WTC11 (cell line): ENCODE results near the gene CACNA1F. TPM values are rescaled to one million over a fixed set of nuclear protein-coding genes. Genes with fewer than 3 reads are reported as not detected.

Experiments used
- ATAC-seq: fragments of 200-7000 bp; cut with Tn5 transposase; 2 replicates; pipeline ENCODE4 v1.10.0; 2021; ENCODE audit warnings: mild to moderate bottlenecking, moderate library complexity
- CTCF ChIA-PET: fragments of 300-600 bp; sonication (Branson Sonifier 250); formaldehyde crosslinking; loops from one replicate; lab custom pipeline; 2021; ENCODE audit warnings: antibody characterized with exemption; lab: Charles Lee
- POLR2A ChIA-PET: fragments of 350-600 bp; sonication (Branson Sonifier 250); formaldehyde crosslinking; loops from one replicate; lab custom pipeline; 2021; ENCODE audit warnings: antibody characterized with exemption; lab: Charles Lee
- DNase-seq: peaks from one replicate; pipeline ENCODE4 v3.0.0; 2021; ENCODE audit warnings: low spot score
- H3K27ac Mint-ChIP-seq: 2 replicates; pipeline ENCODE4 v1.8.0; 2021; ENCODE audit warnings: mixed read lengths
- H3K27me3 Mint-ChIP-seq: 2 replicates; pipeline ENCODE4 v1.8.0; 2021; ENCODE audit warnings: low read depth, mild to moderate bottlenecking, moderate library complexity, mixed read lengths
- H3K36me3 Mint-ChIP-seq: 2 replicates; pipeline ENCODE4 v1.8.0; 2021; ENCODE audit warnings: mixed read lengths
- H3K4me1 Mint-ChIP-seq: 2 replicates; pipeline ENCODE4 v1.8.0; 2022; ENCODE audit warnings: mixed read lengths
- H3K4me3 Mint-ChIP-seq: 2 replicates; pipeline ENCODE4 v1.8.0; 2021; ENCODE audit warnings: mild to moderate bottlenecking, moderate library complexity, mixed read lengths
- H3K9me3 Mint-ChIP-seq: 2 replicates; pipeline ENCODE4 v1.8.0; 2021; ENCODE audit warnings: mixed read lengths
- AFF4 ChIP-seq: sonication (generic); formaldehyde crosslinking; IDR thresholded peaks from 2 replicates; pipeline ENCODE4 v1.8.1; 2023; ENCODE audit warnings: mild to moderate bottlenecking, missing genetic modification reagents, borderline replicate concordance
- CREB1 ChIP-seq: sonication (generic); formaldehyde crosslinking; IDR thresholded peaks from 2 replicates; pipeline ENCODE4 v1.8.0; 2023; ENCODE audit warnings: mild to moderate bottlenecking, missing genetic modification reagents
- EMX1 ChIP-seq: fragments of 250-450 bp; sonication (Bioruptor Pico); IDR thresholded peaks from 2 replicates; pipeline ENCODE4 v1.8.0; 2021; ENCODE audit warnings: mild to moderate bottlenecking
- FOXP4 ChIP-seq: sonication (generic); formaldehyde crosslinking; IDR thresholded peaks from 2 replicates; pipeline ENCODE4 v1.8.0; 2022; ENCODE audit warnings: mild to moderate bottlenecking, missing genetic modification reagents
- GABPB1 ChIP-seq: sonication (generic); formaldehyde crosslinking; IDR thresholded peaks from 2 replicates; pipeline ENCODE4 v1.8.1; 2023; ENCODE audit warnings: mild to moderate bottlenecking, missing genetic modification reagents
- IRF2 ChIP-seq: sonication (generic); formaldehyde crosslinking; IDR thresholded peaks from 2 replicates; pipeline ENCODE4 v1.8.0; 2022; ENCODE audit warnings: low read depth, missing genetic modification reagents, borderline replicate concordance
- NR1H2 ChIP-seq: sonication (generic); formaldehyde crosslinking; IDR thresholded peaks from 2 replicates; pipeline ENCODE4 v1.9.0; 2021; ENCODE audit warnings: mild to moderate bottlenecking, moderate library complexity, missing genetic modification reagents
- PRRX2 ChIP-seq: fragments of 250-450 bp; sonication (Bioruptor Pico); IDR thresholded peaks from 2 replicates; pipeline ENCODE4 v1.8.0; 2021; ENCODE audit warnings: mild to moderate bottlenecking
- SMAD3 ChIP-seq: sonication (generic); formaldehyde crosslinking; IDR thresholded peaks from 2 replicates; pipeline ENCODE4 v1.8.0; 2022; ENCODE audit warnings: missing genetic modification reagents, mild to moderate bottlenecking, borderline replicate concordance
- SMAD4 ChIP-seq: sonication (generic); formaldehyde crosslinking; IDR thresholded peaks from 2 replicates; pipeline ENCODE4 v1.8.0; 2022; ENCODE audit warnings: mild to moderate bottlenecking, missing genetic modification reagents
- SOX15 ChIP-seq: fragments of 250-450 bp; sonication (Bioruptor Pico); IDR thresholded peaks from 2 replicates; pipeline ENCODE4 v1.9.0; 2021; ENCODE audit warnings: mild to moderate bottlenecking
- ZBTB21 ChIP-seq: sonication (generic); formaldehyde crosslinking; IDR thresholded peaks from 2 replicates; pipeline ENCODE4 v1.8.1; 2023; ENCODE audit warnings: mild to moderate bottlenecking, missing genetic modification reagents, borderline replicate concordance
- ZNF416 ChIP-seq: fragments of 250-450 bp; sonication (Bioruptor Pico); IDR thresholded peaks from 2 replicates; pipeline ENCODE4 v1.9.0; 2021; ENCODE audit warnings: mild to moderate bottlenecking, inconsistent platforms
- ZNF423 ChIP-seq: fragments of 250-450 bp; sonication (Bioruptor Pico); IDR thresholded peaks from 2 replicates; pipeline ENCODE4 v2.1.2; 2022; ENCODE audit warnings: mild to moderate bottlenecking, moderate library complexity
- ZNF425 ChIP-seq: fragments of 250-450 bp; sonication (Bioruptor Pico); conservative IDR thresholded peaks from 2 replicates; pipeline ENCODE4 v1.9.0; 2021; ENCODE audit warnings: mild to moderate bottlenecking
- total RNA-seq: library from RNA; stranded (reverse); gene quantifications from 3 replicates; pipeline ENCODE4 v1.2.3, GENCODE V29; 2021
- TF ChIP-seq, protein P1 (sequence below): fragments of 250-450 bp; sonication (Bioruptor Pico); IDR thresholded peaks from 2 replicates; pipeline ENCODE4 v1.9.0; 2021; ENCODE audit warnings: mild to moderate bottlenecking
- TF ChIP-seq, protein P2 (sequence below): sonication (generic); formaldehyde crosslinking; IDR thresholded peaks from 2 replicates; pipeline ENCODE4 v1.8.0; 2023; ENCODE audit warnings: missing genetic modification reagents

The CACNA1F gene
- total RNA-seq, 1 experiment from 2014 or later = 1.6 TPM

- CTCF ChIA-PET = no interaction called here
- ATAC-seq (no peak), DNase-seq (no peak)
- Mint-ChIP-seq H3K4me3 (no peak overlapping the region), H3K36me3 (no peaks in the 10 kb centered on the region), H3K9me3 (no peaks in the 10 kb centered on the region), H3K4me1 (no peaks in the 10 kb centered on the region), H3K27me3 (no peaks in the 10 kb centered on the region; the same call in 1 of the 2 replicates), H3K27ac (no peak overlapping the region)
- TF ChIP-seq, protein P1, sequence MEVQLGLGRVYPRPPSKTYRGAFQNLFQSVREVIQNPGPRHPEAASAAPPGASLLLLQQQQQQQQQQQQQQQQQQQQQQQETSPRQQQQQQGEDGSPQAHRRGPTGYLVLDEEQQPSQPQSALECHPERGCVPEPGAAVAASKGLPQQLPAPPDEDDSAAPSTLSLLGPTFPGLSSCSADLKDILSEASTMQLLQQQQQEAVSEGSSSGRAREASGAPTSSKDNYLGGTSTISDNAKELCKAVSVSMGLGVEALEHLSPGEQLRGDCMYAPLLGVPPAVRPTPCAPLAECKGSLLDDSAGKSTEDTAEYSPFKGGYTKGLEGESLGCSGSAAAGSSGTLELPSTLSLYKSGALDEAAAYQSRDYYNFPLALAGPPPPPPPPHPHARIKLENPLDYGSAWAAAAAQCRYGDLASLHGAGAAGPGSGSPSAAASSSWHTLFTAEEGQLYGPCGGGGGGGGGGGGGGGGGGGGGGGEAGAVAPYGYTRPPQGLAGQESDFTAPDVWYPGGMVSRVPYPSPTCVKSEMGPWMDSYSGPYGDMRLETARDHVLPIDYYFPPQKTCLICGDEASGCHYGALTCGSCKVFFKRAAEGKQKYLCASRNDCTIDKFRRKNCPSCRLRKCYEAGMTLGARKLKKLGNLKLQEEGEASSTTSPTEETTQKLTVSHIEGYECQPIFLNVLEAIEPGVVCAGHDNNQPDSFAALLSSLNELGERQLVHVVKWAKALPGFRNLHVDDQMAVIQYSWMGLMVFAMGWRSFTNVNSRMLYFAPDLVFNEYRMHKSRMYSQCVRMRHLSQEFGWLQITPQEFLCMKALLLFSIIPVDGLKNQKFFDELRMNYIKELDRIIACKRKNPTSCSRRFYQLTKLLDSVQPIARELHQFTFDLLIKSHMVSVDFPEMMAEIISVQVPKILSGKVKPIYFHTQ (CRISPR knock-in tag) = no peak
- TF ChIP-seq GABPB1 (CRISPR knock-in tag) = no peak
- no peak for TF ChIP-seq IRF2 (CRISPR knock-in tag)
- TF ChIP-seq PRRX2 = no peak
- TF ChIP-seq ZNF423 (CRISPR knock-in tag) = no peak
- no peak for TF ChIP-seq SMAD3 (CRISPR knock-in tag)
- TF ChIP-seq CREB1 (CRISPR knock-in tag) = no peak
- no peak for TF ChIP-seq NR1H2 (CRISPR knock-in tag)
- no peak for TF ChIP-seq AFF4 (CRISPR knock-in tag)
- no peak for TF ChIP-seq SMAD4 (CRISPR knock-in tag)
- no peak for TF ChIP-seq FOXP4
- TF ChIP-seq ZNF416 (CRISPR knock-in tag) = no peak
- TF ChIP-seq SOX15 (CRISPR knock-in tag) = no peak
- TF ChIP-seq, protein P2, sequence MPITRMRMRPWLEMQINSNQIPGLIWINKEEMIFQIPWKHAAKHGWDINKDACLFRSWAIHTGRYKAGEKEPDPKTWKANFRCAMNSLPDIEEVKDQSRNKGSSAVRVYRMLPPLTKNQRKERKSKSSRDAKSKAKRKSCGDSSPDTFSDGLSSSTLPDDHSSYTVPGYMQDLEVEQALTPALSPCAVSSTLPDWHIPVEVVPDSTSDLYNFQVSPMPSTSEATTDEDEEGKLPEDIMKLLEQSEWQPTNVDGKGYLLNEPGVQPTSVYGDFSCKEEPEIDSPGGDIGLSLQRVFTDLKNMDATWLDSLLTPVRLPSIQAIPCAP = no peak
- TF ChIP-seq ZBTB21 (CRISPR knock-in tag) = no peak
- no peak for TF ChIP-seq ZNF425
- TF ChIP-seq EMX1 (CRISPR knock-in tag) = no peak
- POLR2A ChIA-PET = no interaction called here
Observed at GRCh38 chrX:49238735-49239134, 5.6 kb upstream of the CACNA1F start.
